ENCODE data around the gene PIRT.

PIRT gene

DNA sequence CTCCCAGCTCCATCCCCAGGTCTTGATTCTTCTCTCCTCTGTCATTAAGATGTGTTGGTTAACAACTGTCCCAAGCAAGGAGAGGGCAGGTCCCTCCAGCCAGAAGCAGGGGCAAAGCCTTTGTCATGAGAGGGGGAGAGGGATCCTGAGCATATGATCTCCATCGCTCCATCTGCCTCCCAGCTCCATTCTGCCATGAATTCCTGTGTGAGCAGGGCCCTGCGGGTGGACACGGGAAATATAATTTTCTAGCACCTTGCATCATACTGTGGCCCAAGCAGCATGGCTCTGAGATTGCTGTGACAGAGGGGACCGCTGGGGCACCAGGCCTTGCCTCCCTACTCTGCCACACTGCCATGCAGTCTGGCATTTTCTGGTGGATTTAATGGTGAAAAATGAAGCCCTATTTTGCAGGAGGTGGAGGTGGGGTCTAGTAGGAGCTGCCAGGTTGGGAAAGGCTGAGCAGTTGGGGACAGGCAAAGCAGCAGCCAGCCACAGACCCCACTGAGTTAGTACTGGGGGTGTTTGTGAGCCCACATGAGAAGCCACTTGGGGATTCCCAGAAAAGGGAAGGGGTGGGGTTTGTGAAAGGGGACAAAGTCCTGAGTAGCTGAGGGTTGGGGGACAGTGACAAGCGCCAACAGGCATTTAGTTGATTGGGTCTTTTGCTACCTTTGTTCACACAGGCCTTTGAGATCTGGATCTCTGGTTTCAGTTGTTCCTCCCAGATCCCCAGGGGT lies 50.4 kb downstream of the PIRT start:
- no peak for DNase-seq (ENCODE audit: low spot score)
- H3K27ac ChIP-seq: no peak overlapping the region
- ChIA-PET CTCF (no interaction called here), POLR2A (ENCODE audit: low non-redundant PET) (no interaction called here)
- TF ChIP-seq, protein P1, sequence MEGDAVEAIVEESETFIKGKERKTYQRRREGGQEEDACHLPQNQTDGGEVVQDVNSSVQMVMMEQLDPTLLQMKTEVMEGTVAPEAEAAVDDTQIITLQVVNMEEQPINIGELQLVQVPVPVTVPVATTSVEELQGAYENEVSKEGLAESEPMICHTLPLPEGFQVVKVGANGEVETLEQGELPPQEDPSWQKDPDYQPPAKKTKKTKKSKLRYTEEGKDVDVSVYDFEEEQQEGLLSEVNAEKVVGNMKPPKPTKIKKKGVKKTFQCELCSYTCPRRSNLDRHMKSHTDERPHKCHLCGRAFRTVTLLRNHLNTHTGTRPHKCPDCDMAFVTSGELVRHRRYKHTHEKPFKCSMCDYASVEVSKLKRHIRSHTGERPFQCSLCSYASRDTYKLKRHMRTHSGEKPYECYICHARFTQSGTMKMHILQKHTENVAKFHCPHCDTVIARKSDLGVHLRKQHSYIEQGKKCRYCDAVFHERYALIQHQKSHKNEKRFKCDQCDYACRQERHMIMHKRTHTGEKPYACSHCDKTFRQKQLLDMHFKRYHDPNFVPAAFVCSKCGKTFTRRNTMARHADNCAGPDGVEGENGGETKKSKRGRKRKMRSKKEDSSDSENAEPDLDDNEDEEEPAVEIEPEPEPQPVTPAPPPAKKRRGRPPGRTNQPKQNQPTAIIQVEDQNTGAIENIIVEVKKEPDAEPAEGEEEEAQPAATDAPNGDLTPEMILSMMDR (conservative IDR thresholded peaks at IDR 0.05; ENCODE audit: low read depth): no peak

DNA sequence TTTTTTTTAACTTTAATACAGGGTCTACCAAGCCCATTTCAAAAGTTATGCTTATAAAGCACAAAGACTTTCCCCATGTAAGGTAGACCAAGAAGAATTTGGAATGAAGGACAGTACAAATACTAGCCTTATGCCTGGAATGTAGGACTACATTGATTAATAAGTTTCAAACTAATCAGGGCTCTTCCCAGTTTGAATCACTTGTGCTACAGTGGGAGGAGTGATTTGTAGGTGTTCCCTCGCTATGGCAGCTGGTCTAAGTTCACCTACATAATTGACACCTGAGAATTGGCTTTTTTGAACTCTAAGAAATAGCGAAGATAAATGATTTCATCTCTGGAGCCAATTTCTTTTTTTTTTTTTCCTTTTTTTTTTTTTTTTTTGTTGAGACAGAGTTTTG lies 52.6 kb downstream of the PIRT start:
- no peak overlapping the region for H3K27ac ChIP-seq
- POLR2A ChIA-PET (ENCODE audit: low non-redundant PET): no interaction called here
- CTCF ChIA-PET: interaction anchor here (0.6 to 0.7 kb wide), 2 partner anchors 10 to 1157 kb away, joined by 4 read pairs; no protein-coding TSS in a partner anchor
- no peak for DNase-seq (ENCODE audit: low spot score)
- TF ChIP-seq, protein P1 (conservative IDR thresholded peaks at IDR 0.05; ENCODE audit: low read depth): no peak

DNA sequence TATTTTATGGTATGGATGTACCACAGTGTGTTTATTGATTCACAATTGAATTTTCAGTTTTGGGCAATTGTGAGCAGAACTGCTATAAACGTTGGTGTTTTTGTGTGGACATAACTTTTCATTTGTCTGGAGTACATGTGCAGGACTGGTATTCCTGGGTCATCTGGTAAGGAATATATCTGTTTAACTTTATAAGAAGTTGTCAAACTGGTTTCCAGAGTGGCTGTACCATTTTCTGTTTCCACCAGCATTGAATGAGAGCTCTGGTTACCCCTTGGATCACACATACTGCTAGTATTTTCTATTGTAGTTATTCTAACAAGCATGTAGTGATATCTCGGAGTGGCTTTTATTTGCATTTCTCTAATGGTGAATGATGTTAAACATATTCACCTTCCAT lies 58.3 kb downstream of the PIRT start:
- TF ChIP-seq, protein P1 (conservative IDR thresholded peaks at IDR 0.05; ENCODE audit: low read depth): no peak
- CTCF ChIA-PET: interaction anchor here (0.7 kb wide), 1 partner anchor 960 kb away, joined by 4 read pairs; no protein-coding TSS in a partner anchor
- POLR2A ChIA-PET (ENCODE audit: low non-redundant PET): no interaction called here
- DNase-seq (ENCODE audit: low spot score): no peak
- no peak overlapping the region for H3K27ac ChIP-seq

DNA sequence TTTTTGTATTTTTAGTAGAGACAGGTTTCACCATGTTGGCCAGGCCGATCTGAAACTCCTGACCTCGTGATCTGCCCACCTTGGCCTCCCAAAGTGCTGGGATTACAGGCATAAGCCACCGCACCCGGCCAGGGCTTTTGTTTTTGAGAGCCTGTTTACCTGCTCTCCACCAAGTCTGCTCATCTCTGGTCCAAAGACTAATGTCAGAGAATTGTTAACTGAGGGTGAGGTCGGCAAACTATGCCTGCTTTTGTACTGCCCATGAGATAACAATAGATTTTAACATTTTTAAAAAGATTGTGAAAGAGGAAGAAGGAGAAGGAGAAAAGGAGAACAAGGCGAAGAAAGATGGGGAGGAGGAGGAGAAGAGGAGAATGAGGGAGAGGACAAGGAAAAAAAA lies 60.0 kb downstream of the PIRT start:
- no peak for DNase-seq (ENCODE audit: low spot score)
- ChIA-PET POLR2A (ENCODE audit: low non-redundant PET) (no interaction called here), CTCF (no interaction called here)
- TF ChIP-seq, protein P1 (conservative IDR thresholded peaks at IDR 0.05; ENCODE audit: low read depth): no peak
- no peak overlapping the region for H3K27ac ChIP-seq

DNA sequence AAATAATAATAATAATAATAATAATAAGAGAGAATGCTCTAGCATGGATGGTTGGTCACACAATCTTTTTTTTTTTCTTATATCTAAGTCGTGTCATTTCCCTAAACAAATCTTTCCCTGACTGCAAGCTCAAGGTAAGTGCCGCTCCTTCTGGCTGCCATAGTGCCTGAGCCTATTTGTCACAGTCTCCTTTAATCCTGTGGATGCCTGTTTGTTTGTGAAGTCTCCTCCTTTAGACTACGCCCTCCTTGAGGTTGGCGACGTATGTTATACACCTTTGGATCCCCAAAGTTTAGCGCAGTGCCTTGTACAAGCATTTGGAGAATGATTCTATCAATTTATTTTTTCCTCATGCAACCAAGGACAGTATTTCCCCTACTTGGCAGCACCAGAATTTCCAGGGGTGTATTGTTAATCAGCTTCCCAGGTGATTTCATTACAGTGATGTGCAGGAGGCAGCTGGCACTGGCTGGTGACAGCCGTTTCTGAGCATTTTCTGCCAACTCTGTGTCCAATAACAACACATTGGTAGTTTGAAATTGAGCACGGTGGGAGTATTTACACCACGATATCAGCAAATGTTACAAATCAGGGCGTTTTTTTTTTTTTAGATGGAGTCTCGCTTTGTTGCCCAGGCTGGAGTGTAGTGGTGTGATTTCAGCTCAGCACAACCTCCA lies 60.6 kb downstream of the PIRT start:
- ChIA-PET CTCF (no interaction called here), POLR2A (ENCODE audit: low non-redundant PET) (no interaction called here)
- TF ChIP-seq, protein P1 (conservative IDR thresholded peaks at IDR 0.05; ENCODE audit: low read depth): no peak
- no peak for DNase-seq (ENCODE audit: low spot score)
- no peak overlapping the region for H3K27ac ChIP-seq

DNA sequence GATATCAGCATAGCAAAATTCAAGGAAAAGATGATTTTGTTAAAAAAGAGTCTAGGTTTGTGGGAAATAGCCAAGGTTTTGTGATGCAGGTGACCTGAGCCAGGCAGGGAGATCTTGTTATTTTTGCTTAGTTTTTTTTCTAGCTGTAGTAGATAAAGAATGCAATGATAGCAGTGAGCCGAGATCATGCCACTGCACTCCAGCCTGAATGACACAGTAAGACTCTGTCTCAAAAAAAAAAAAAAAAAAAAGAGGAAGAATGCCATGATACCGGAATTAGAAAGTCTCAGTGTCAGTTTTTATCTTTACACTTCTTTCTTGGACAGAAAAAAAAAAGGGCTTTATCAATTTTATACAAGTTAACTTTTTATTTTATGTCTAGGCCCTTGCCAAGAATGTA lies 61.5 kb downstream of the PIRT start:
- TF ChIP-seq, protein P1 (conservative IDR thresholded peaks at IDR 0.05; ENCODE audit: low read depth): no peak
- DNase-seq (ENCODE audit: low spot score): no peak
- ChIA-PET POLR2A (ENCODE audit: low non-redundant PET) (no interaction called here), CTCF (no interaction called here)
- no peak overlapping the region for H3K27ac ChIP-seq
